ENCODE measurements around the gene PDK3. TPM values are rescaled to one million over a fixed set of nuclear protein-coding genes. Genes with fewer than 3 reads are reported as not detected.

Gene PDK3
- polyA plus RNA-seq, 3 donors: 9.7 to 12.7 (median 10.9) TPM

- no peak for DNase-seq (ENCODE audit: extremely low read depth in 1 of 11, low read depth in 9 of 11, low spot score in 4 of 11)
These were observed 6.7 kb downstream of the PDK3 start for GRCh38 chrX:24471808-24472207.

- no peak for DNase-seq (ENCODE audit: extremely low read depth in 1 of 11, low read depth in 9 of 11, low spot score in 4 of 11)
These were observed 10.4 kb downstream of the PDK3 start for GRCh38 chrX:24475480-24475879.

- DNase-seq (ENCODE audit: extremely low read depth in 1 of 11, low read depth in 9 of 11, low spot score in 4 of 11): no peak
These were observed 13.4 kb downstream of the PDK3 start for GRCh38 chrX:24478509-24478908.

- DNase-seq (ENCODE audit: extremely low read depth in 1 of 11, low read depth in 9 of 11, low spot score in 4 of 11): no peak
These were observed 14.8 kb downstream of the PDK3 start for GRCh38 chrX:24479924-24480323.

- DNase-seq (ENCODE audit: extremely low read depth in 1 of 11, low read depth in 9 of 11, low spot score in 4 of 11): no peak
These were observed 15.3 kb downstream of the PDK3 start for GRCh38 chrX:24480400-24480865.

GRCh38 chrX:24482823-24483415 lies 17.8 kb downstream of the PDK3 start:
- DNase-seq (ENCODE audit: extremely low read depth in 1 of 11, low read depth in 9 of 11, low spot score in 4 of 11): no peak

GRCh38 chrX:24483596-24483995 lies 18.5 kb downstream of the PDK3 start:
- DNase-seq (ENCODE audit: extremely low read depth in 1 of 11, low read depth in 9 of 11, low spot score in 4 of 11): no peak

- no peak for DNase-seq (ENCODE audit: extremely low read depth in 1 of 11, low read depth in 9 of 11, low spot score in 4 of 11)
These were observed 20.2 kb downstream of the PDK3 start for GRCh38 chrX:24485323-24485722.

- DNase-seq (ENCODE audit: extremely low read depth in 1 of 11, low read depth in 9 of 11, low spot score in 4 of 11): no peak
These were observed 21.0 kb downstream of the PDK3 start for GRCh38 chrX:24485976-24486680.

- no peak for DNase-seq (ENCODE audit: extremely low read depth in 1 of 11, low read depth in 9 of 11, low spot score in 4 of 11)
These were observed 22.5 kb downstream of the PDK3 start for GRCh38 chrX:24487571-24487970.

- no peak for DNase-seq (ENCODE audit: extremely low read depth in 1 of 11, low read depth in 9 of 11, low spot score in 4 of 11)
These were observed 26.7 kb downstream of the PDK3 start for GRCh38 chrX:24491741-24492140.

- DNase-seq (ENCODE audit: extremely low read depth in 1 of 11, low read depth in 9 of 11, low spot score in 4 of 11): no peak
These were observed 28.9 kb downstream of the PDK3 start for GRCh38 chrX:24493740-24494581.

- peak in 1 of 11 donors; percentile 29 for DNase-seq (ENCODE audit: extremely low read depth in 1 of 11, low read depth in 9 of 11, low spot score in 4 of 11)
These were observed 29.6 kb downstream of the PDK3 start for GRCh38 chrX:24494647-24495075.

- no peak for DNase-seq (ENCODE audit: extremely low read depth in 1 of 11, low read depth in 9 of 11, low spot score in 4 of 11)
These were observed 30.6 kb downstream of the PDK3 start for GRCh38 chrX:24495700-24496099.

- no peak for DNase-seq (ENCODE audit: extremely low read depth in 1 of 11, low read depth in 9 of 11, low spot score in 4 of 11)
These were observed 33.1 kb downstream of the PDK3 start for GRCh38 chrX:24498181-24498580.

GRCh38 chrX:24498975-24499374 lies 33.9 kb downstream of the PDK3 start:
- DNase-seq (ENCODE audit: extremely low read depth in 1 of 11, low read depth in 9 of 11, low spot score in 4 of 11): no peak

GRCh38 chrX:24506082-24506481 lies 41.0 kb downstream of the PDK3 start:
- no peak for DNase-seq (ENCODE audit: extremely low read depth in 1 of 11, low read depth in 9 of 11, low spot score in 4 of 11)

- no peak for DNase-seq (ENCODE audit: extremely low read depth in 1 of 11, low read depth in 9 of 11, low spot score in 4 of 11)
These were observed 43.3 kb downstream of the PDK3 start for GRCh38 chrX:24508375-24508774.

GRCh38 chrX:24513416-24513815 lies 48.3 kb downstream of the PDK3 start:
- no peak for DNase-seq (ENCODE audit: extremely low read depth in 1 of 11, low read depth in 9 of 11, low spot score in 4 of 11)

- no peak for DNase-seq (ENCODE audit: extremely low read depth in 1 of 11, low read depth in 9 of 11, low spot score in 4 of 11)
These were observed 50.4 kb downstream of the PDK3 start for GRCh38 chrX:24515447-24515846.
